ENCODE measurements around the gene TBKBP1.
"Not testable (repeated sequence)": the region's sequence is repeated elsewhere in the genome, so short reads cannot be mapped to it uniquely, and the experiment has no call there.

Gene TBKBP1

GRCh38 chr17:47664624-47664941 lies 29.4 kb upstream of the TBKBP1 start:
- H3K4me3 Mint-ChIP-seq: no peak overlapping the region
- no peaks in the 10 kb centered on the region for H3K9me3 Mint-ChIP-seq
- peak overlapping the region; percentile 13 for H3K27ac Mint-ChIP-seq (ENCODE audit: low read depth)
- H3K27me3 Mint-ChIP-seq: no peaks in the 10 kb centered on the region
- no peak for DNase-seq (ENCODE audit: low spot score in 2 of 2)
- peaks cover 84% of the 10 kb centered on the region for H3K36me3 Mint-ChIP-seq (ENCODE audit: insufficient read depth)
- ATAC-seq (replicated peaks; ENCODE audit: extremely low read depth, poor library complexity, severe bottlenecking): no peak
- H3K4me1 Mint-ChIP-seq: peaks cover 14% of the 10 kb centered on the region

DNA sequence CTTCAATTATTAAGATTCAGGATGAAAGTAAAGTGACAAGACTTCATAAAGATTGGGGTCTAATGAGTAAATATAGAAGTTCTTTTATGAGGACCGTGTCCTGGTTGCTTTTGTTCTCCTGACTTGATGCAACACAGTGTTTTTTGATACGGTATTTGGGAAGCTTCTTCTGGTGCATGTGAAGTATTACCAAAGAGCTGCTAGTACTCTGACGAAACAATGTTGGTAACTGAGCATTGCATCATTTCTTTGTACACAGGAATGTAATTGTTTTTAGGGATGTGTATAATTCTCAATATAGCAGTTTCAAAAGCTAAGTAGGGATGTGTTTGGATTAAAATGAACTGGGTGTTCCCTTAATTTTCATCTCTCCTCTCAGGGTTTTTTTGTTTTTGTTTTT lies 28.3 kb upstream of the TBKBP1 start:
- no peak for ATAC-seq (replicated peaks; ENCODE audit: extremely low read depth, poor library complexity, severe bottlenecking)
- Mint-ChIP-seq H3K9me3 (no peaks in the 10 kb centered on the region), H3K27ac (ENCODE audit: low read depth) (peak overlapping the region; percentile 81), H3K27me3 (no peaks in the 10 kb centered on the region), H3K4me3 (no peak overlapping the region), H3K36me3 (ENCODE audit: insufficient read depth) (peaks cover 87% of the 10 kb centered on the region), H3K4me1 (peaks cover 20% of the 10 kb centered on the region)
- DNase-seq (ENCODE audit: low spot score in 2 of 2): no peak

DNA sequence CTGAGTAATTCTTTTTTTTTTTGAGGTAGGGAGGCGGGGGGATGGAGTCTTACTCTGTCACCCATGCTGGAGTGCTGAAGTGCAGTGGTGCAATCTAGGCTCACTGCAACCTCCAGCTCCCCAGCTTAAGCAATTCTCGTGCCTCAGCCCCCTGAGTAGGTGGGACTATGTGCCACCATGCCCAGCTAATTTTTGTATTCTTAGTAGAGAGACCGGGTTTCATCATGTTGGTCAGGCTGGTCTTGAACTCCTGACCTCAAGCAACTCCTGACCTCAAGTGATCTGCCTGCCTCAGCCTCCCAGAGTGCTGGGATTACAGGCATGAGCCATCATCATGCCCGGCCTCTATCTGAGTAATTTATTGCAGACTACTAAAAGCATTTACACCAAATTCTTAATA lies 24.9 kb upstream of the TBKBP1 start:
- H3K36me3 Mint-ChIP-seq (ENCODE audit: insufficient read depth): peaks cover 93% of the 10 kb centered on the region
- ATAC-seq (replicated peaks; ENCODE audit: extremely low read depth, poor library complexity, severe bottlenecking): no peak
- H3K4me3 Mint-ChIP-seq: no peak overlapping the region
- no peaks in the 10 kb centered on the region for H3K27me3 Mint-ChIP-seq
- no peak for DNase-seq (ENCODE audit: low spot score in 2 of 2)
- H3K27ac Mint-ChIP-seq (ENCODE audit: low read depth): no peak overlapping the region
- peaks cover 20% of the 10 kb centered on the region for H3K4me1 Mint-ChIP-seq
- no peaks in the 10 kb centered on the region for H3K9me3 Mint-ChIP-seq

GRCh38 chr17:47670064-47670463 lies 23.9 kb upstream of the TBKBP1 start:
- H3K9me3 Mint-ChIP-seq: no peaks in the 10 kb centered on the region
- no peaks in the 10 kb centered on the region for H3K27me3 Mint-ChIP-seq
- ATAC-seq (replicated peaks; ENCODE audit: extremely low read depth, poor library complexity, severe bottlenecking): no peak
- H3K36me3 Mint-ChIP-seq (ENCODE audit: insufficient read depth): peaks cover 96% of the 10 kb centered on the region
- H3K27ac Mint-ChIP-seq (ENCODE audit: low read depth): peak overlapping the region; percentile 58
- H3K4me1 Mint-ChIP-seq: peaks cover 19% of the 10 kb centered on the region
- no peak for DNase-seq (ENCODE audit: low spot score in 2 of 2)
- no peak overlapping the region for H3K4me3 Mint-ChIP-seq

- no peak overlapping the region for H3K4me3 Mint-ChIP-seq
- no peaks in the 10 kb centered on the region for H3K9me3 Mint-ChIP-seq
- peaks cover 97% of the 10 kb centered on the region for H3K36me3 Mint-ChIP-seq (ENCODE audit: insufficient read depth)
- DNase-seq (ENCODE audit: low spot score in 2 of 2) (no peak), ATAC-seq (replicated peaks; ENCODE audit: extremely low read depth, poor library complexity, severe bottlenecking) (no peak)
- H3K27ac Mint-ChIP-seq (ENCODE audit: low read depth): no peak overlapping the region
- H3K4me1 Mint-ChIP-seq: peaks cover 13% of the 10 kb centered on the region
- H3K27me3 Mint-ChIP-seq: no peaks in the 10 kb centered on the region
These were observed 19.5 kb upstream of the TBKBP1 start for GRCh38 chr17:47674499-47674898.

DNA sequence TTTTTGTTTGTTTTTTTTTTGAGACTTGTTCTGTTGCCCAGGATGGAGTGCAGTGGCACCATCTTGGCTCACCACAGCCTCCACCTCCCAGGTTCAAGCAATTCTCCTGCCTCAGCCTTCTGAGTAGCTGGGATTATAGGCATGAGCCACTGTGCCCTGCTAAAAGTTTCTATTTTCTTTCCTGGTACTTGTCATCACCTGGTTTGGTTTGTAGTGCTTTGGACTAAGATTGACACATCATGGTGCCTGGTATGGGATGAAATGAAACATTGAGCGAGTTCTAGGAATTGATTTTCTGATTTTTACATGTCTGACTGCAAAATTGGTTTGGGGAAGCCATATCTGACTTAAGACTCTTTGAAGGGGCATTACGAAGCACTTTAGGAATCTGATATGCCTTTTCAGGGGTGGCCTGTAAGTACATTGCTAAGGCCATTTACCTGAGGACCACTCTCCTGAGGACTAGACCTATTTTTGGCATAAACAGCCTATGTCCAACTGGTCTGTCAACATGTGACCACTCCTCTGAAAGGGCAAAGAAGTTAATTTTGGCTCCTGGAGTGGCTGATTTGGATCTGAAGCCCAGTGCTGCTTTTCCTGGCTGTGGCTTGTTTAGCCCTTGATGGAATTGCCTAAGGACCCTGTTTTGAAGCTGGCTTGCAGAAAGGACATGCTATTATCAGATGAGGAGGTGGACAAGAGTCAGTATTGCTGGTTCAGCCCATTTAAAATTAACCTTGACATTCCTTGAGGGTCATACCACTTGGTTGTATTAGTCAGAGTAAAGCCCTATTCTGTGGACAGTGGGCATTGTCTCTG lies 18.4 kb upstream of the TBKBP1 start:
- H3K36me3 Mint-ChIP-seq (ENCODE audit: insufficient read depth): peaks cover 97% of the 10 kb centered on the region
- no peak overlapping the region for H3K27ac Mint-ChIP-seq (ENCODE audit: low read depth)
- H3K9me3 Mint-ChIP-seq: no peaks in the 10 kb centered on the region
- peaks cover 7% of the 10 kb centered on the region for H3K4me1 Mint-ChIP-seq
- H3K4me3 Mint-ChIP-seq: no peak overlapping the region
- ATAC-seq (replicated peaks; ENCODE audit: extremely low read depth, poor library complexity, severe bottlenecking) (no peak), DNase-seq (ENCODE audit: low spot score in 2 of 2) (no peak)
- H3K27me3 Mint-ChIP-seq: no peaks in the 10 kb centered on the region

DNA sequence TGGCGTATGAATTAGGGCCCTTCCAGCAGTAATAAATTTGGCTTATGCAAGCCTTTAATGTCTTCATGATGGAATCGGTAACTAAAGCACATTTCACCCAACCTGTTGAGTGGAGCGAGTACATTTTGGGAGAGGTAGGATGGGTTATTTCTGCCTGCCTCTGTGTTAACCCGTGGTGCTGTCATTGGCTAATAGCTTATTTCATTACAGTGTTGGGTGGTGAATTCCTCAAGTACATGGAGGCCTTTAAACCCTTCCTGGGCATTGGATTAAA lies 17.8 kb upstream of the TBKBP1 start:
- DNase-seq (ENCODE audit: low spot score in 2 of 2) (no peak), ATAC-seq (replicated peaks; ENCODE audit: extremely low read depth, poor library complexity, severe bottlenecking) (no peak)
- Mint-ChIP-seq H3K27me3 (no peaks in the 10 kb centered on the region), H3K27ac (ENCODE audit: low read depth) (no peak overlapping the region), H3K4me3 (no peak overlapping the region), H3K4me1 (peaks cover 7% of the 10 kb centered on the region), H3K9me3 (no peaks in the 10 kb centered on the region), H3K36me3 (ENCODE audit: insufficient read depth) (peaks cover 97% of the 10 kb centered on the region)

DNA sequence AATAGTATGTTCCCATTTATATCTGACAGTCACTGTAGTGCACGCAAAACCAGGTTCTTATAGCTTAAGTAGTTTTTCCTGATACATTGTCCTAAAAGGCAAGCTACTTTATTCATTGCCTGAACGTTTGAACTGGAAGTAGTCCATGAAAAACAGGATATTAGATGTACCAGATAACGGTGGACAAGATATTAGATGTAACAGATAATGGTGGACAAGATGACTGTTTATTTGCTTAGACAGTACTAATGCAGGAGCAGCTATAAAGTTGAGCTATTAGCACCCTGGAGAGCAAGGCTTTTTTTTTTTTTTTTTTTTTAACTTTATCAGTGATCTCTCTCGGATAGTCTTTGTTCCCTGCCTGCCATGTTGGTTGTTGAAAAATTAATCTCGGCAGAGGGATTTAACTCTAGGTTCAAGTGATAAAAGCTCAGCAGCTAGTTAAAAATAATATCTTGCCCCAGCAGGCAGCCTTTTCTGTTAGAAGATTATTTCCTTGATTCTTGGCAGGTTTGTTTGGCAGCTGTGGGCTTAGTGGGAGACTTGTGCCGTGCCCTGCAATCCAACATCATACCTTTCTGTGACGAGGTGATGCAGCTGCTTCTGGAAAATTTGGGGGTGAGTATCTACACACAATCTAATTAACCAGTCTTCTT lies 17.3 kb upstream of the TBKBP1 start:
- Mint-ChIP-seq H3K9me3 (no peaks in the 10 kb centered on the region), H3K36me3 (ENCODE audit: insufficient read depth) (peaks cover 98% of the 10 kb centered on the region), H3K4me3 (no peak overlapping the region), H3K27me3 (no peaks in the 10 kb centered on the region), H3K27ac (ENCODE audit: low read depth) (no peak overlapping the region), H3K4me1 (peaks cover 7% of the 10 kb centered on the region)
- DNase-seq (ENCODE audit: low spot score in 2 of 2): no peak
- ATAC-seq (replicated peaks; ENCODE audit: extremely low read depth, poor library complexity, severe bottlenecking): no peak

DNA sequence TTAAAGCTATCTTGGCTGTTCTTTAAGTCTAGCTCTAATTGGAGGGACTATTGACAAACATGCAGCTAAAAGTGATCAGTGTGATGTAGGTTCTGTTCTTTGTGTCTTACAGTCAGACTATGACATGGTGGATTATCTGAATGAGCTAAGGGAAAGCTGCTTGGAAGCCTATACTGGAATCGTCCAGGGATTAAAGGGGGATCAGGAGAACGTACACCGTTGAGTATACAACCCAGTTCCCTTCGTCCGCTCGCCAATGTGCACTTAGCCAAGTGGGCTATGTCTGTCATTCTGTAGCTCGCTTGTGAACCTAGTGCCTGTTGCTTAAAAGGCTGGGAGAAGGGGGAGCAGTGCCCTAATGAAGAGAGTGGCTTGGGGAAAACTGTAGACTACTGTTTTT lies 15.8 kb upstream of the TBKBP1 start:
- no peaks in the 10 kb centered on the region for H3K27me3 Mint-ChIP-seq
- H3K4me1 Mint-ChIP-seq: peaks cover 7% of the 10 kb centered on the region
- DNase-seq (ENCODE audit: low spot score in 2 of 2) (no peak), ATAC-seq (replicated peaks; ENCODE audit: extremely low read depth, poor library complexity, severe bottlenecking) (no peak)
- no peak overlapping the region for H3K4me3 Mint-ChIP-seq
- no peaks in the 10 kb centered on the region for H3K9me3 Mint-ChIP-seq
- no peak overlapping the region for H3K27ac Mint-ChIP-seq (ENCODE audit: low read depth)
- H3K36me3 Mint-ChIP-seq (ENCODE audit: insufficient read depth): peaks cover 98% of the 10 kb centered on the region

- DNase-seq (ENCODE audit: low spot score in 2 of 2) (no peak), ATAC-seq (replicated peaks; ENCODE audit: extremely low read depth, poor library complexity, severe bottlenecking) (no peak)
- H3K36me3 Mint-ChIP-seq (ENCODE audit: insufficient read depth): peaks cover 75% of the 10 kb centered on the region
- peak overlapping the region; percentile 11 for H3K27ac Mint-ChIP-seq (ENCODE audit: low read depth)
- no peaks in the 10 kb centered on the region for H3K9me3 Mint-ChIP-seq
- no peaks in the 10 kb centered on the region for H3K4me1 Mint-ChIP-seq
- H3K27me3 Mint-ChIP-seq: no peaks in the 10 kb centered on the region
- H3K4me3 Mint-ChIP-seq: no peak overlapping the region
These were observed 11.8 kb upstream of the TBKBP1 start for GRCh38 chr17:47682138-47682537.

- not testable (repeated sequence) for H3K4me1 Mint-ChIP-seq; H3K9me3 Mint-ChIP-seq; H3K27me3 Mint-ChIP-seq; H3K4me3 Mint-ChIP-seq; ATAC-seq (replicated peaks; ENCODE audit: extremely low read depth, poor library complexity, severe bottlenecking); H3K27ac Mint-ChIP-seq (ENCODE audit: low read depth); DNase-seq (ENCODE audit: low spot score in 2 of 2)
- H3K36me3 Mint-ChIP-seq (ENCODE audit: insufficient read depth): peaks cover 69% of the 10 kb centered on the region
These were observed 11.2 kb upstream of the TBKBP1 start for GRCh38 chr17:47682727-47683126.

- no peak overlapping the region for H3K27ac Mint-ChIP-seq (ENCODE audit: low read depth)
- H3K27me3 Mint-ChIP-seq: no peaks in the 10 kb centered on the region
- no peak overlapping the region for H3K4me3 Mint-ChIP-seq
These were observed 9.9 kb upstream of the TBKBP1 start for GRCh38 chr17:47684025-47684424.

GRCh38 chr17:47684535-47685193 lies 9.3 kb upstream of the TBKBP1 start:
- Mint-ChIP-seq H3K4me3 (no peak overlapping the region), H3K36me3 (ENCODE audit: insufficient read depth) (peaks cover 50% of the 10 kb centered on the region), H3K27ac (ENCODE audit: low read depth) (no peak overlapping the region), H3K9me3 (no peaks in the 10 kb centered on the region), H3K27me3 (no peaks in the 10 kb centered on the region), H3K4me1 (no peaks in the 10 kb centered on the region)
- ATAC-seq (replicated peaks; ENCODE audit: extremely low read depth, poor library complexity, severe bottlenecking): no peak
- no peak for DNase-seq (ENCODE audit: low spot score in 2 of 2)

More at GRCh38 chr17:47684025-47684424, 9.9 kb upstream of the TBKBP1 start:
- no peaks in the 10 kb centered on the region for H3K4me1 Mint-ChIP-seq
- no peak for DNase-seq (ENCODE audit: low spot score in 2 of 2)
- no peaks in the 10 kb centered on the region for H3K9me3 Mint-ChIP-seq
- ATAC-seq (replicated peaks; ENCODE audit: extremely low read depth, poor library complexity, severe bottlenecking): no peak
- peaks cover 57% of the 10 kb centered on the region for H3K36me3 Mint-ChIP-seq (ENCODE audit: insufficient read depth)
